Activated CD4-positive, alpha-beta T cell treated with anti-CD3 and anti-CD28 coated beads, Interleukin-2, Interleukin-4, amounts not matched to agents 100 ng/mL and 50 ng/mL, durations not matched to agents 16 hours and 8 hours (primary cell): ENCODE measurements around the gene WAPL.
"Not testable (repeated sequence)": the region's sequence is repeated elsewhere in the genome, so short reads cannot be mapped to it uniquely, and the experiment has no call there.

Experiments used
- DNase-seq: peaks from one replicate; pipeline ENCODE4 v3.0.0-alpha.2; 2020; ENCODE audit warnings: low spot score

Gene WAPL

DNA sequence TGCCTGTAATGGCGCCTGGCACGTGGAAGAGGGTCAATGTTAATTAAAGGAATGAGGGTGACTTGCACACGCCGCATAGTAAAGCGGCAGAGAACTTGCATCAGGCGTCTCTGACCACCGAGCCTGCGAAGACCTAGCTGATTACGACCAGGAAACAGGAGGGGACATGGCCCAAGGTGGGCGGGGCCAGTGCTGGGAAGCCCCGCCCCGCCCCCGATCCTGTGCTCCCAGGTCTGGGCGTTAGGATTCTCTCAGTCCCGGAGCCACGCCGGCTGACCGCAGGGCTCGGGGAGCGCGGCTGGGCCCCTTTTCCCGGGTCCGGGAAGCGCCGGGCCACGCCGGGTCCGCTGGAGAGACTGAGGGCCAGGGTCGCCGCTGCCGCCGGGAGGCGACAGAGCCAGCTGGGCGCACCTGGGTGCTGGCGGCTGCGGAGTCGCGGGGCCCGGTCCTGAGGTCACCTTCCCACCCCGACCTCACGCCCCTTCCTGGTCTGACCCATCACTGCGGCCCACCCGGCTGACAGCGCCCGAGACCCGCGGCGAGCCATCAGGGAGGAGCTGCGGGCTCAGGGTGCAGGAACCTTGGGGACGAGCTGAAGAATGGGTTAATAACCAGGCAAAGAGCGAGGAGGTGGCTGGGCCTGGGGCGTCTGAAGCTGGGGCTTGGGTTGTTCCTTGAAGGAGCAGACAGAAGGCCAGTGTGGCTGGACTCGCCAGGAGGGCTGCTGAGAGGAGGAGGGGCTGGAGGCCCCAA, 132.0 kb downstream of the WAPL start:
- no peak for DNase-seq

DNA sequence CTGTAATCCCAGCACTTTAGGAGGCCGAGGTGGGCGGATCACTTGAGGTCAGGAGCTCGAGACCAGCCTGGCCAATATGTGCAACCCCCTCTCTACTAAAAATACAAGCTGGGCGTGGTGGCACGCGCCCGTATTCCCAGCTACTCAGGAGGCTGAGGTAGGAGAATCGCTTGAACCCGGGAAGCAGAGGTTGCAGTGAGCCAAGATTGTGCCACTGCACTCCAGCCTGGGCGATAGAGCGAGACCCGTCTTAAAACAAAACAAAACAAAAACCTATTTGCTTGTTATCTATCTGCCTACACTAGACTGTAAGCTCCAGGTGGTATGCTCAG, 132.5 kb downstream of the WAPL start:
- DNase-seq, result not testable (repeated sequence)

DNA sequence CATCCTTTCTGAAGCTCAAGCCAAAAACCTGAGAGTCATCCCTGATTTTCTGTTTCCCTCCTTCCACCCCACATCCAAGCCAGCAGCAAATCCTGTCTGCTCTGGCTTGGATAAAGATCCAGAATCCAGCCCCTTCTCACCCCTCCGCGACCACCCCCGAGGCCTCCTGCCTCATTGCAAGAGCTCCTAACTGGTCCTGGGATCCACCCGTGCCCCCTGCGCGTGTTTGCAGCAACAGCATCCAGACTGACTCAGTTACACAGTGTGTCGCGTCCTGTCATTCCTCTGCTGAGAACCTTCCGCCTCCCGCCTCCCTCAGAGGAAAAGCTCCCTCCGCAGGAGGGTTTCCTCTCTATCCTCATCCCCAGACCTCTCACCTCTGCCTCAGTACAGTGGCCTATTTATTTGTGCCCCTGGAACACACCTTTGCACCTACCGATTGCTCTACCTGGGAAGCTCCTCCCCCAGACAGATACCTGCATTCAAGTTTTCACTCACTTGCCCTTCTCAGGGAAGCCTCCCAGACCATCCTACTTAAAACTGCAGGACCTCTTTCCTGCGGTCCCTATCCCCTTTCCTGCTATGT, 133.4 kb downstream of the WAPL start:
- DNase-seq, result no peak

DNA sequence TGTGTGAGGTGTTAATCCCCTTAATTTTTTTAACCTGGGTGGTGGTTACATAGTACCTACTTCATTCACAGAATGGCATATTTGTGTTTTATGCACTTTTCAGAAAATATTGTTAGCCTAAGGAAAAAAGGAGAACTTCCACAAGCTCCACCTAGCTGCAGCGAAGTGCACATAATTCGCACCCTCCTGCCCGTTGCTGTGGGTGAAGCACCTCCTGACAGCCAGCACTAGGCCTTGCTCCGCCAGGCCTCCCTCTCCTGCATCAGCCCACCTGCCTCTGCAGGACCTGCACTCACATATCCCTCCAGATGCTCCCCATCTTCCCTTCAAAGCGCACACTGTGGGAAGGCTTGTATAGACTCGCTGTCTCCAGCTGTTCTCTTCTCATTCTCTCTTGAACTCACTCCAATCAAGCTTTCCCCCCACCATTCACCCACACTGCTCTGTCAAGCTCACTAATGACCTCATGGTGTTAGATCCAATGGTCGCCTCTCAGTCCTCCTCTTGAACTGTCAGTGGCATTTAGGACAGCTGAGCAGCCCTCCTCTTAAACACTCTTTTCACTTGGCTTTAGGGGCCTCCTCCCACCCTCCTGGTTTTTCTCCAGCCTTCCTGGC, 134.3 kb downstream of the WAPL start:
- no peak for DNase-seq

- no peak for DNase-seq
Observed at GRCh38 chr10:86385806-86386205, 135.8 kb downstream of the WAPL start.
